Hematopoietic multipotent progenitor cell (in vitro differentiated cells): ENCODE measurements around the gene SBNO2. TPM values are rescaled to one million over a fixed set of nuclear protein-coding genes. Genes with fewer than 3 reads are reported as not detected.
"Not testable (repeated sequence)": the region's sequence is repeated elsewhere in the genome, so short reads cannot be mapped to it uniquely, and the experiment has no call there.

ENCODE experiments used
- DNase-seq, 3 donors: peaks; one replicate each; pipeline ENCODE4 v3.0.0-alpha.2; 2011 to 2015; ENCODE audit warnings: low read depth in 2 of 3, low spot score in 2 of 3
- total RNA-seq: library from RNA; depleted of rRNA; stranded (reverse); fragments of >200 nt; gene quantifications from one replicate; pipeline ENCODE4 v1.2.3, GENCODE V29; 2012

SBNO2 gene
- total RNA-seq, 1 donor: 60.3 TPM

GRCh38 chr19:1211494-1212234, 37.6 kb upstream of the SBNO2 start:
- no peak for DNase-seq

GRCh38 chr19:1210227-1210538, 36.1 kb upstream of the SBNO2 start:
- DNase-seq: no peak

DNA sequence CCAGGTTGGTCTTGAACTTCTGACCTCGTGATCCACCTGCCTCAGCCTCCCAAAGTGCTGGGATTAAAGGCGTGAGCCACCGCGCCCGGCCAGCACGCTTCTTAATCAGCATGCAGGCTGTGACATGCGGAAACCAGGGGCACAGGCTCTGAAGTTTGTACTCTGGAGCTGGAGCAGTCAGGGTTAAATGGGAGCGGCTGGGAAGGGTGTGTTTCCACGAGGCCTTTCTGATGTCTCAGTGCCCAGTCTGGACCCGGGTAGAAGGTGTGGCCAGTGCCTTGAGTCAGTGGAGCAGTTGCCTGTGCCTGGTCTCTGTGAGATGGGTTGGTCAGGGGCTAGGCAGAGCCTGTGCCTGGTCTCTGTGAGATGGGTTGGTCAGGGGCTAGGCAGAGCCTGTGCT, 34.8 kb upstream of the SBNO2 start:
- DNase-seq: not testable (repeated sequence)

GRCh38 chr19:1206864-1207450, 32.9 kb upstream of the SBNO2 start:
- no peak for DNase-seq

GRCh38 chr19:1206150-1206863, 32.2 kb upstream of the SBNO2 start:
- no peak for DNase-seq

DNA sequence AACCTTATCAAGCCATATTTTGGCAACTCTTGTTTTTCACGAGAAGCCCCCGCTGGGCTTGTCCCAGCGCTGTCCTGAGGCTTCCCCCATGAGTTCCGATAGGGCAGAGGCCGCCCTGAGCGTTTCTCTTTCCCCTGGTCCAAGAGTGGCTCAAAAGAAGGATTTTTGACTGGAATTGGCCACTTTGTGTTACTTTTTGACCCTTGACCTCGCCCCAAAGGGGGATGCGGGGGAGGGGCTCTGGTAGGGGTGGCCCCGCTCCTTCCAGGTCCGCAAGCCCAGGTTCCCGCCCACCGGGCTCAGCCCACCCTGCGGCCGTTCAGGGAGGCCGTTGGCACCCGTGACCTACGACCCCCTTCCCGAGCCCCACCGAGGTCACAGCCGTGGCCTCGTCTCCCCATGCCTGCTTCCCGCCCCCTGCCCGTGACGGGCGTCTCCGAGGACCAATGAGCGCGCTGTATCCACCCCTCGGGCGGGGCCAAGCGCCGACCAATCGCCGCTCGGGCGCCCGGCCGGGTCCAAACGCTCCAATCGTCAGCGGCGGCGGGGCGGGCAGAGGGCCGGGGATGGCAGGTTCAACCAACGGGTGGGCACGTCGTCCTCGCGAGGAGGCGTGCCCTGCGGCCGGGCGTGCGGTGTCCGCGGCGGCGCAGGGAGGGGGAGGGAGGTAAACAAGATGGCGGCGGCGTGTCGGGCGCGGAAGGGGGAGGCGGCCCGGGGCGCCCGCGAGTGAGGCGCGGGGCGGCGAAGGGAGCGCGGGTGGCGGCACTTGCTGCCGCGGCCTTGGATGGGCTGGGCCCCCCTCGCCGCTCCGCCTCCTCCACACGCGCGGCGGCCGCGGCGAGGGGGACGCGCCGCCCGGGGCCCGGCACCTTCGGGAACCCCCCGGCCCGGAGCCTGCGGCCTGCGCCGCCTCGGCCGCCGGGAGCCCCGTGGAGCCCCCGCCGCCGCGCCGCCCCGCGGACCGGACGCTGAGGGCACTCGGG, 31.3 kb upstream of the SBNO2 start, which contains the start of gene STK11:
STK11 (plus strand) TSS at position 665 of the 986 bp plus-strand sequence. CDS start 1,136 bp downstream, outside the sequence.
- peak; percentile 93 to 98 (median 96) for DNase-seq

- DNase-seq: not testable (repeated sequence)
Measured at GRCh38 chr19:1200614-1201013, 26.5 kb upstream of the SBNO2 start.

- no peak for DNase-seq
Measured at GRCh38 chr19:1199531-1199930, 25.5 kb upstream of the SBNO2 start.

DNA sequence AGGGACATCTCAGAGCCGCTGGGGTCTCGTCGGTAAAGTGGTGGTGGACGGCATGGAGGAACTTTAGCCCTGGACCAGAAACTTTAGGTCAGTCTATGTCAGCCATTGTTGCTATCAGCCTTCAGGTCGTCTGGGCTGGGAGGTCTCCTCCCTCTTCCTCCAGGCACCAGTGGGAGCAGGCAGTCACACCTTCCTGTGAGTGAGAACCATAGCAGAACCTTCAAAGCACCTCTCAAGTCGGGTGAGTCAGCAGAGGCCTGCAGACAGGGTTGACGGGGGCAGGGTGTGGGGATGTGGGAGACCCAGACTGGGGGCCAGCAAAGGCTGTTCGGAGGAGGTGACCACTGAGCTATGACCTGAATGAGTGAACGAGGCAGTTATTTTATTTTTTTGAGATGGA, 15.4 kb upstream of the SBNO2 start:
- DNase-seq: no peak

DNA sequence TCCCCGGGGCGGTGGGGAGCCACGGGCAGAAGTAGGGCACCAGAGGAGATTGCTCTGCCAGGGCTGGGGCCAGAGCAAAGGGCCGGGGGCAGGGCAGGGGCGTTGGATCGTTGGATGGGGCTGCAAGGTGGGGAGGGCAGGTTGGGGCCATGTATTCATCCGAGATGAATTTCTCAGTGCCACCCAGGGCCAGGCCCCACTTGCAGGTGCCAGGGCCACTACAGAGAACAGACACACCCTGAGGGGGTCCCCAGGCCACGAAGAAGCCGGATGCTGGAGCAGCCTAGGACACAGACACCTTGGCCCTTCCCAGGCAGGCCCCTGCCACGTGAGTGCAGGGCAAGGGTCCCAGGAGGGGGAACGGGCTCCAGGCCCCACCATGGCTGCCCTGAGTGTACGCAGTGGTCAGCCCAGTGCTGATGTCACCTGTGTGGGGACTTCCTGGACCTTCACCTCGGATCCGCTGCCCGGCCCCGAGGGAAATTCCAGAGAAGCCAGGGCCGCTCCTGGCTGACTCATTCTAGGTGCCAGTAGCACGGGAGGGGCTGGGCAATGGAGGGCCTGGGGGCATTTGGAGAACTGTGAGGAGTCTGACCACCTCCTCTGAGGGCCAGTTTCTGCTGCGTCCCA, 9.6 kb upstream of the SBNO2 start:
- DNase-seq: no peak

DNA sequence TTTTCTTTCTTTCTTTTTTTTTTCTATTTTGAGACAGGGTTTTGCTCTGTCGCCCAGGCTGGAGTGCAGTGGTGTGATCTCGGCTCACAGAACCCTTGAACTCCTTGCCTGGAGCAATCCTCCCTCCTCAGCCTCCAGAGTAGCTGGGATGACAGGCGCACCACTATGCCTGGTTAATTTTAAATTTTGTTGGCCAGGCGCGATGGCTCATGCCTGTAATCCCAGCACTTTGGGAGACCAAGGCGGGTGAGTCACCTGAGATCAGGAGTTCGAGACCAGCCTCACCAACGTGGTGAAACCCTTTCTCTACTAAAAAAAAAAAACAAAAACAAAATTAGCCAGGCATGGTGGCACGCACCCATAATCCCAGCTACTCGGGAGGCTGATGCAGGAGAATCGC, 8.7 kb upstream of the SBNO2 start:
- DNase-seq: no peak

DNA sequence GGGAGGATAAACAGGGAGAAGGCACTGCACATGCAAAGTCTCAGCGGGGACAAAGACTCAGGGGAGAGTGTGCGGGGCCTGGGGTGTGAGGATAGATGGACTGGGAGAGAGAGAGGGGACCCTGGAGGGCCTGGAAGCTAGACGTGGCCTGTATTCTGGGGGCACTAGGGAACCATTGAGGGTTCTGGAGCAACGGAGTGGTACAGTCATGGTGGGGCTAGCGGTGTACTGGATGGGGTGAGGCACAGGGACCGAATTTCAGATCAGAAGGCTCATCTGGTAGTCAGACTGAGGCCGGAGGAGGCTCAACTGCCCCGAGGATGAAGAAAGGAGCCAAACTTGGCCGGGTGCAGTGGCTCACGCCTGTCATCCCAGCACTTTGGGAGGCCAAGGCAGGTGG, 8.0 kb upstream of the SBNO2 start:
- no peak for DNase-seq

DNA sequence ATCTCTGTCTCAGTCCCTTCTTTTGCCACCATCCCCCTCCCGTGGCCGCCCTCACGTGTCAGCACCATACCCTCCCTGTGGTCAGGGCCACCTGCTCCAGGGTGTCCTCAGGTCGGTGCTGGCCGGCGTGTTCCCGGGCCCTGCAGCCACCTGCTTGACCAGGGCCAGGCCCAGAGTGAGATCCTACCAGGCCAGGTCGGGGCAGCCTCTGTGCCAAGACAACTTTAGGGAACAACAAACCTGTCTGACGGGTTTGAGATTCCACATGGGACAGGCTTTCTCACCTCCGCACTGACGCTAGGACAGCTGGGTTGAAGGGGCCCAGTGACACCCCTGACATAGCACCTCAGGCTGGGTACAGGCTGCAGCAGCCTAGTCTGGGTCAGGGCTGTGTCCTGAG, 7.5 kb upstream of the SBNO2 start:
- DNase-seq: no peak

DNA sequence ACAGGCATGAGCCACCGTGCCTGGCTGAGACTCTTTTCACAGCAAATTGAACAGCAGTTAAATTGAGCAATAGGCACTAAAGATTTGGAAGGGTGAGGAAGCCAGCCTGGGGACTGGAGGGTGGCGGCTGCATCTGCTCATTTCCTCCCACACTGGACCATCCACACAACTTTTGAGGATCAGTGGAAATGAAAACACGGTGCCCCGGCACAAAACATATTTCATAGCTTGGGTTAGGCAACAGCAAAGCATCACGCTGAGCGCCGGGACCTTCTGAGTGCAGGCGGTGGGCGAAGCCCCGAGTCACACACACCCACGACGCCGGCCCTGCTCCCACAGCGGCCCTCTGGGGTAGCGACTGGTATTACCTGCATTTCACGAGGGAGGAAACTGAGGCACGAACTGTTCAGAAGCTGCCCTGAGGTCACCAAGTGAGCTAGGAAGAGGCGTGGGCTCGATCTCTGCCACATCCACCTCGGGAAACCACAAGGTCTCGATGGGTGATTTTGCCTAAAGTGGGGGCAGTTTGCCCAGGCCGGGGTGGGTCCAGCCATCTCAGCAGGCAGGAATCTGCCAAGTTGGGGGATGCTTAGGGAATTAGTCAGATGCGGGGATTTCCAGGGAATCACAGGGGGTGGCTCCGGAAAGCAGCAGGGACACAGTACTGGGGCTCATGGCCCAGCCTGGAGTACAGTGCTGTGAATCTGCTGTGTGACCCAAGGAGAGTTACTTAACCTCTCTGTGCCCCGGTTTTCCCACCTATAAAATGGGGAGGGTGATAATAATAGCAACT, 3.5 kb upstream of the SBNO2 start:
- DNase-seq: no peak

GRCh38 chr19:1173159-1173844, 766 bp downstream of the SBNO2 start:
- DNase-seq: no peak

GRCh38 chr19:1172353-1173158, 1.5 kb downstream of the SBNO2 start:
- DNase-seq: no peak

DNA sequence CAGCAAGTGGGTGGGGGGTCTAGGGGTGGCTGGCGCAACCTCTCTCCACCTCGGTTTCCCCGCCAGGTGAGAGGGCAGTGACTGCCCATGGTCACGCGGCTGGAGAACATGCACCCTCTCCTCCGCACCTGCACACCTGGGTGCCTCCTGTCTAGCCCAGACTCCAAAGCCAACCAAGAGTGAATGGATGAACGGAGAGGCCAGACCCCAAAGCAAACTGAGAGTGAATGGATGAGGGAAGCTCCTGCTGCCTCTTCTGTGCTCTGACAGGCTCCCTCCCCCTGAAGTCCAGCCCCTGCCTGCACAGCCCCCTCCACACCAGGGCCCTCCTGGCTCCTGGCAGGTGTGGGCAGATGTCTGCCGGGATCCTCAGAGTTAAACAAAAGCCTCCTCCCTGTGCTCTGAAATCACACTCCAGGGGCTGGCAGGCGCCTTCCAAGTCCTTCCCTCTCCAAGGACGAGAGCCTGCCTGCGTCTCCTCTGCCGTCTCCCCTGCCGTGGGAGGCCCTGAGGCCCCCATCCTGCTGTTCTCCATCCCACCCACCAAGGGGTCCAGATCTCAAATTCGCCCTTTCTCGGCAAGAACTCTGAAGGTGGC, 2.2 kb downstream of the SBNO2 start:
- DNase-seq: no peak
